GM12878 (cell line): ENCODE results near the gene CD200R1L. TPM values are rescaled to one million over a fixed set of nuclear protein-coding genes. Genes with fewer than 3 reads are reported as not detected.

Experiments used
- ATAC-seq: fragments of 200-7000 bp; cut with Tn5 transposase; 3 replicates; pipeline ENCODE4 v1.9.1; 2020; ENCODE audit warnings: mild to moderate bottlenecking, moderate library complexity
- BruUV-seq: library from RNA; stranded (reverse); fragments of 400-500 nt; replicated peaks from 2 replicates; lab custom pipeline; 2021; lab: Mats Ljungman, UMichigan
- CTCF ChIA-PET: fragments of 300-600 bp; sonication (Branson Sonifier 250); formaldehyde crosslinking; extraction: SDS; loops from one replicate; lab custom pipeline; 2021; ENCODE audit warnings: inconsistent platforms; lab: Yijun Ruan, JAX
- POLR2A ChIA-PET: fragments of 350-600 bp; formaldehyde crosslinking; extraction: SDS; loops from one replicate; lab custom pipeline; 2021; ENCODE audit warnings: inconsistent platforms; lab: Charles Lee
- RAD21 ChIA-PET: fragments of 300-600 bp; sonication (Branson Sonifier 250); formaldehyde crosslinking; loops from one replicate; lab custom pipeline; 2023; ENCODE audit warnings: antibody characterized with exemption; ENCODE audit not compliant: unreplicated experiment; lab: Charles Lee
- SMC1A ChIA-PET: fragments of 300-600 bp; sonication (Branson Sonifier 250); formaldehyde crosslinking; loops from one replicate; lab custom pipeline; 2023; ENCODE audit not compliant: unreplicated experiment, uncharacterized antibody; lab: Charles Lee
- DNase-seq: peaks from one replicate; pipeline ENCODE4 v3.0.0-alpha.2; 2011; ENCODE audit warnings: low read depth, low spot score
- FAIRE-seq: peaks from 3 replicates; lab custom pipeline; 2011; peaks lifted over from hg19 to GRCh38; lab: Jason Lieb, UNC
- H2AFZ ChIP-seq: 2 replicates; pipeline ENCODE4 v1.6.0; 2011; ENCODE audit warnings: low read depth, low read length, control low read depth; ENCODE audit not compliant: control insufficient read depth
- H3K27ac ChIP-seq: 2 replicates; pipeline ENCODE4 v1.5.1; 2011; ENCODE audit warnings: control low read depth; ENCODE audit not compliant: control insufficient read depth, insufficient read depth
- H3K27me3 ChIP-seq, 2 experiments: replicated peaks in 1 of 2; 2 replicates each; pipeline versions ENCODE4 v1.6.0 to v1.6.1; 2011; ENCODE audit warnings: low read length in 1 of 2; ENCODE audit not compliant: control insufficient read depth in 2 of 2, insufficient read depth in 2 of 2
- H3K36me3 ChIP-seq, 2 experiments: 2 replicates each; pipeline ENCODE4 v1.5.1; 2011; ENCODE audit warnings: low read length in 1 of 2; ENCODE audit not compliant: control insufficient read depth in 2 of 2, insufficient read depth in 2 of 2
- H3K4me1 ChIP-seq: 2 replicates; pipeline ENCODE4 v1.6.1; 2011; ENCODE audit warnings: mild to moderate bottlenecking, low read length, moderate library complexity, mixed read lengths; ENCODE audit not compliant: control insufficient read depth, insufficient read depth
- H3K4me2 ChIP-seq: 2 replicates; pipeline ENCODE4 v1.6.0; 2011; ENCODE audit warnings: control low read depth; ENCODE audit not compliant: control insufficient read depth, insufficient read depth
- H3K4me3 ChIP-seq: fragments of 200-600 bp; sonication (generic); 2 replicates; pipeline ENCODE4 v1.5.1; 2016
- H3K79me2 ChIP-seq: 2 replicates; pipeline ENCODE4 v1.6.0; 2011; ENCODE audit warnings: low read length; ENCODE audit not compliant: control insufficient read depth, insufficient read depth
- H3K9ac ChIP-seq: 2 replicates; pipeline ENCODE4 v1.8.0; 2011; ENCODE audit warnings: low read length, control low read depth, mixed read lengths; ENCODE audit not compliant: control insufficient read depth, insufficient read depth
- H3K9me3 ChIP-seq: replicated peaks from 3 replicates; pipeline ENCODE4 v1.5.1; 2011; ENCODE audit warnings: mild to moderate bottlenecking, low read length; ENCODE audit not compliant: control insufficient read depth, insufficient read depth
- H4K20me1 ChIP-seq: 2 replicates; pipeline ENCODE4 v1.6.0; 2011; ENCODE audit not compliant: control insufficient read depth, insufficient read depth
- BACH1 ChIP-seq: fragments of 450-650 bp; IDR thresholded peaks from 2 replicates; pipeline ENCODE4 v1.6.1; 2017; ENCODE audit warnings: mild to moderate bottlenecking, borderline replicate concordance
- BCLAF1 ChIP-seq: fragments of 450-650 bp; IDR thresholded peaks from 2 replicates; pipeline ENCODE4 v1.6.1; 2017; ENCODE audit warnings: antibody characterized with exemption, mild to moderate bottlenecking, moderate library complexity
- BRCA1 ChIP-seq: IDR thresholded peaks from 2 replicates; pipeline ENCODE4 v1.6.1; 2011; ENCODE audit warnings: low read depth, low read length, improper control_type of control experiment
- CBFB ChIP-seq: IDR thresholded peaks from 2 replicates; pipeline ENCODE4 v1.6.1; 2016; ENCODE audit warnings: antibody characterized with exemption, low read depth
- CHD4 ChIP-seq: fragments of 200-600 bp; sonication (generic); IDR thresholded peaks from 2 replicates; pipeline ENCODE4 v1.6.1; 2016; ENCODE audit warnings: mild to moderate bottlenecking
- DPF2 ChIP-seq: fragments of 450-650 bp; IDR thresholded peaks from 2 replicates; pipeline ENCODE4 v1.6.1; 2017; ENCODE audit warnings: mild to moderate bottlenecking
- E2F4 ChIP-seq: IDR thresholded peaks from 2 replicates; pipeline ENCODE4 v1.6.1; 2012; ENCODE audit warnings: low read depth, low read length, improper control_type of control experiment
- HCFC1 ChIP-seq: fragments of 150-350 bp; IDR thresholded peaks from 2 replicates; pipeline ENCODE4 v1.6.1; 2014; ENCODE audit warnings: low read length
- IKZF2 ChIP-seq, 2 experiments: fragments of 450-650 bp; IDR thresholded peaks; 2 replicates each; pipeline ENCODE4 v1.6.1; 2017; ENCODE audit warnings: mild to moderate bottlenecking in 2 of 2, moderate library complexity in 2 of 2
- MEF2B ChIP-seq: fragments of 450-650 bp; IDR thresholded peaks from 2 replicates; pipeline ENCODE4 v1.6.1; 2018; ENCODE audit warnings: mild to moderate bottlenecking, moderate library complexity; ENCODE audit not compliant: partially characterized antibody, poor library complexity, severe bottlenecking
- MYC ChIP-seq: IDR thresholded peaks from 2 replicates; pipeline ENCODE4 v1.6.1; 2011; ENCODE audit warnings: mild to moderate bottlenecking, low read length, moderate library complexity, inconsistent platforms; ENCODE audit not compliant: insufficient read depth, insufficient replicate concordance, insufficient read length, severe bottlenecking
- SUPT20H ChIP-seq: IDR thresholded peaks from 2 replicates; pipeline ENCODE4 v1.6.1; 2011; ENCODE audit warnings: low read depth, mild to moderate bottlenecking, low read length, moderate library complexity, borderline replicate concordance; ENCODE audit not compliant: control insufficient read depth
- ZNF207 ChIP-seq: fragments of 450-650 bp; IDR thresholded peaks from 2 replicates; pipeline ENCODE4 v1.6.1; 2014; ENCODE audit warnings: antibody characterized with exemption, mild to moderate bottlenecking, borderline replicate concordance
- in situ Hi-C: fragments of 300-500 bp; cut with MboI; formaldehyde crosslinking; loops from 9 replicates; pipeline ENCODE4 v1.14.3; 2018; ENCODE audit warnings: mixed read lengths
- intact Hi-C: fragments of 100-400 bp; cut with micrococcal nuclease; formaldehyde crosslinking; loops from one replicate; pipeline ENCODE4 v1.14.2; 2022; ENCODE audit not compliant: unreplicated experiment
- polyA plus RNA-seq, 11 experiments: library from polyadenylated mRNA; depleted of rRNA in 4 of 11; unstranded in 6 of 11; stranded (reverse) in 5 of 11; fragments of >200 nt; fragmentation: Nextera tagmentation in 4 of 11; fragmentation: Illumina TruSeq in 1 of 11; extraction: Ambion mirVana in 4 of 11; extraction: Trizol in 1 of 11; gene quantifications; 1 replicate in 1 of 11; 2 replicates in 10 of 11; pipeline versions ENCODE4 v1.2.1 to v1.2.3, GENCODE V29; 2011 to 2016; ENCODE audit warnings: inconsistent platforms in 2 of 11, missing spikeins in 2 of 11, low read depth in 1 of 11
- total RNA-seq, 4 experiments: library from RNA; depleted of rRNA in 3 of 4; stranded (reverse); fragments of >200 nt in 3 of 4; fragmentation: Illumina TruSeq in 1 of 4; extraction: Trizol in 1 of 4; gene quantifications; 2 replicates each; pipeline versions ENCODE4 v1.2.1 to v1.2.3, GENCODE V29; 2013 to 2021

The CD200R1L gene
- total and polyA plus RNA-seq, 10 of the 15 experiments (the other 5 are each of a cell fraction or from before 2014, with no cell fraction given): 0.41 TPM; not detected in 9

- FAIRE-seq (no peak), DNase-seq (no peak), ATAC-seq (no peak)
- no peak overlapping the region for H2AFZ ChIP-seq
- ChIA-PET POLR2A (no interaction called here), SMC1A (interaction anchor here (1.2 to 2.1 kb wide), 3 partner anchors 8 to 158 kb away, joined by 3 to 5 read pairs (median 4); no protein-coding TSS in a partner anchor), RAD21 (no interaction called here), CTCF (interaction anchor here (0.6 to 3.0 kb wide), 7 partner anchors 10 to 523 kb away, joined by 3 to 14 read pairs (median 3); no protein-coding TSS in a partner anchor)
- no peaks in the 10 kb centered on the region for H4K20me1 ChIP-seq
- no peak overlapping the region for H3K27ac ChIP-seq
- no peak overlapping the region for H3K9ac ChIP-seq
- H3K36me3 ChIP-seq: no peaks in the 10 kb centered on the region
- H3K79me2 ChIP-seq: no peaks in the 10 kb centered on the region
- no peak overlapping the region for H3K4me3 ChIP-seq
- no peak overlapping the region for H3K4me2 ChIP-seq
- no TSS peak for BruUV-seq
- TF ChIP-seq BACH1: no peak
- TF ChIP-seq MEF2B: no peak
- TF ChIP-seq IKZF2 (IDR thresholded peaks at IDR 0.05): no peak
- no peak for TF ChIP-seq BRCA1
- no peak for TF ChIP-seq SUPT20H
- TF ChIP-seq HCFC1: no peak
- no peak for TF ChIP-seq ZNF207
- no peak for TF ChIP-seq E2F4
- TF ChIP-seq CHD4: no peak
- TF ChIP-seq CBFB: no peak
- TF ChIP-seq BCLAF1: no peak
- TF ChIP-seq DPF2: no peak
- TF ChIP-seq MYC: no peak
- in situ Hi-C loops (no loop called here), intact Hi-C loops (no loop called here)
- H3K4me1 ChIP-seq: peaks cover 19% of the 10 kb centered on the region
- H3K27me3 ChIP-seq: no peaks in the 10 kb centered on the region
- H3K9me3 ChIP-seq: peaks cover 2% of the 10 kb centered on the region
Measured at GRCh38 chr3:112815981-112816380, 30.7 kb downstream of the CD200R1L start.
